GM12878 (cell line): ENCODE data around the gene ARMC3. TPM values are rescaled to one million over a fixed set of nuclear protein-coding genes. Genes with fewer than 3 reads are reported as not detected.

Source experiments
- ATAC-seq: fragments of 200-7000 bp; cut with Tn5 transposase; 3 replicates; pipeline ENCODE4 v1.9.1; 2020; ENCODE audit warnings: mild to moderate bottlenecking, moderate library complexity
- BruUV-seq: library from RNA; stranded (reverse); fragments of 400-500 nt; replicated peaks from 2 replicates; lab custom pipeline; 2021; lab: Mats Ljungman, UMichigan
- CTCF ChIA-PET: fragments of 300-600 bp; sonication (Branson Sonifier 250); formaldehyde crosslinking; extraction: SDS; loops from one replicate; lab custom pipeline; 2021; ENCODE audit warnings: inconsistent platforms; lab: Yijun Ruan, JAX
- POLR2A ChIA-PET: fragments of 350-600 bp; formaldehyde crosslinking; extraction: SDS; loops from one replicate; lab custom pipeline; 2021; ENCODE audit warnings: inconsistent platforms; lab: Charles Lee
- RAD21 ChIA-PET: fragments of 300-600 bp; sonication (Branson Sonifier 250); formaldehyde crosslinking; loops from one replicate; lab custom pipeline; 2023; ENCODE audit warnings: antibody characterized with exemption; ENCODE audit not compliant: unreplicated experiment; lab: Charles Lee
- SMC1A ChIA-PET: fragments of 300-600 bp; sonication (Branson Sonifier 250); formaldehyde crosslinking; loops from one replicate; lab custom pipeline; 2023; ENCODE audit not compliant: unreplicated experiment, uncharacterized antibody; lab: Charles Lee
- DNase-seq: peaks from one replicate; pipeline ENCODE4 v3.0.0-alpha.2; 2011; ENCODE audit warnings: low read depth, low spot score
- FAIRE-seq: peaks from 3 replicates; lab custom pipeline; 2011; peaks lifted over from hg19 to GRCh38; lab: Jason Lieb, UNC
- H2AFZ ChIP-seq: 2 replicates; pipeline ENCODE4 v1.6.0; 2011; ENCODE audit warnings: low read depth, low read length, control low read depth; ENCODE audit not compliant: control insufficient read depth
- H3K27ac ChIP-seq: 2 replicates; pipeline ENCODE4 v1.5.1; 2011; ENCODE audit warnings: control low read depth; ENCODE audit not compliant: control insufficient read depth, insufficient read depth
- H3K27me3 ChIP-seq, 2 experiments: replicated peaks in 1 of 2; 2 replicates each; pipeline versions ENCODE4 v1.6.0 to v1.6.1; 2011; ENCODE audit warnings: low read length in 1 of 2; ENCODE audit not compliant: control insufficient read depth in 2 of 2, insufficient read depth in 2 of 2
- H3K36me3 ChIP-seq, 2 experiments: 2 replicates each; pipeline ENCODE4 v1.5.1; 2011; ENCODE audit warnings: low read length in 1 of 2; ENCODE audit not compliant: control insufficient read depth in 2 of 2, insufficient read depth in 2 of 2
- H3K4me1 ChIP-seq: 2 replicates; pipeline ENCODE4 v1.6.1; 2011; ENCODE audit warnings: mild to moderate bottlenecking, low read length, moderate library complexity, mixed read lengths; ENCODE audit not compliant: control insufficient read depth, insufficient read depth
- H3K4me2 ChIP-seq: 2 replicates; pipeline ENCODE4 v1.6.0; 2011; ENCODE audit warnings: control low read depth; ENCODE audit not compliant: control insufficient read depth, insufficient read depth
- H3K4me3 ChIP-seq: fragments of 200-600 bp; sonication (generic); 2 replicates; pipeline ENCODE4 v1.5.1; 2016
- H3K79me2 ChIP-seq: 2 replicates; pipeline ENCODE4 v1.6.0; 2011; ENCODE audit warnings: low read length; ENCODE audit not compliant: control insufficient read depth, insufficient read depth
- H3K9ac ChIP-seq: 2 replicates; pipeline ENCODE4 v1.8.0; 2011; ENCODE audit warnings: low read length, control low read depth, mixed read lengths; ENCODE audit not compliant: control insufficient read depth, insufficient read depth
- H3K9me3 ChIP-seq: replicated peaks from 3 replicates; pipeline ENCODE4 v1.5.1; 2011; ENCODE audit warnings: mild to moderate bottlenecking, low read length; ENCODE audit not compliant: control insufficient read depth, insufficient read depth
- H4K20me1 ChIP-seq: 2 replicates; pipeline ENCODE4 v1.6.0; 2011; ENCODE audit not compliant: control insufficient read depth, insufficient read depth
- CHD4 ChIP-seq: fragments of 200-600 bp; sonication (generic); IDR thresholded peaks from 2 replicates; pipeline ENCODE4 v1.6.1; 2016; ENCODE audit warnings: mild to moderate bottlenecking
- CREB1 ChIP-seq: IDR thresholded peaks from 2 replicates; pipeline ENCODE4 v1.6.1; 2012; ENCODE audit warnings: low read depth, mild to moderate bottlenecking, inconsistent platforms
- KDM1A ChIP-seq: fragments of 200-600 bp; sonication (generic); IDR thresholded peaks from 2 replicates; pipeline ENCODE4 v1.6.1; 2016; ENCODE audit warnings: borderline replicate concordance
- POLR2AphosphoS2 ChIP-seq: IDR thresholded peaks from 2 replicates; pipeline ENCODE4 v1.6.1; 2011; ENCODE audit warnings: low read depth, mild to moderate bottlenecking, low read length, improper control_type of control experiment, moderate library complexity
- RAD21 ChIP-seq: IDR thresholded peaks from 2 replicates; pipeline ENCODE4 v1.6.1; 2011; ENCODE audit warnings: mild to moderate bottlenecking, low read depth, low read length, moderate library complexity; ENCODE audit not compliant: insufficient read depth
- SMC3 ChIP-seq: IDR thresholded peaks from 2 replicates; pipeline ENCODE4 v1.6.1; 2011; ENCODE audit warnings: low read length, improper control_type of control experiment, borderline replicate concordance
- SPI1 ChIP-seq: IDR thresholded peaks from 2 replicates; pipeline ENCODE4 v1.6.1; 2011; ENCODE audit warnings: low read depth, mild to moderate bottlenecking, low read length, moderate library complexity, borderline replicate concordance; ENCODE audit not compliant: insufficient read depth
- TCF12 ChIP-seq: IDR thresholded peaks from 2 replicates; pipeline ENCODE4 v1.6.1; 2011; ENCODE audit warnings: low read depth, mild to moderate bottlenecking, low read length
- ZBED1 ChIP-seq: IDR thresholded peaks from 2 replicates; pipeline ENCODE4 v1.6.1; 2016; ENCODE audit warnings: borderline replicate concordance
- WGBS: methylation state at CpG from one replicate; pipeline ENCODE4 v1.1.6; 2016; ENCODE audit warnings: low lambda C conversion rate; ENCODE audit not compliant: insufficient replicate concordance, insufficient coverage; ENCODE audit errors: missing lambda C conversion rate; 5-methylcytosine and 5-hydroxymethylcytosine counted together
- in situ Hi-C: fragments of 300-500 bp; cut with MboI; formaldehyde crosslinking; loops from 9 replicates; pipeline ENCODE4 v1.14.3; 2018; ENCODE audit warnings: mixed read lengths
- intact Hi-C: fragments of 100-400 bp; cut with micrococcal nuclease; formaldehyde crosslinking; loops from one replicate; pipeline ENCODE4 v1.14.2; 2022; ENCODE audit not compliant: unreplicated experiment
- polyA plus RNA-seq, 11 experiments: library from polyadenylated mRNA; depleted of rRNA in 4 of 11; unstranded in 6 of 11; stranded (reverse) in 5 of 11; fragments of >200 nt; fragmentation: Nextera tagmentation in 4 of 11; fragmentation: Illumina TruSeq in 1 of 11; extraction: Ambion mirVana in 4 of 11; extraction: Trizol in 1 of 11; gene quantifications; 1 replicate in 1 of 11; 2 replicates in 10 of 11; pipeline versions ENCODE4 v1.2.1 to v1.2.3, GENCODE V29; 2011 to 2016; ENCODE audit warnings: inconsistent platforms in 2 of 11, missing spikeins in 2 of 11, low read depth in 1 of 11
- total RNA-seq, 4 experiments: library from RNA; depleted of rRNA in 3 of 4; stranded (reverse); fragments of >200 nt in 3 of 4; fragmentation: Illumina TruSeq in 1 of 4; extraction: Trizol in 1 of 4; gene quantifications; 2 replicates each; pipeline versions ENCODE4 v1.2.1 to v1.2.3, GENCODE V29; 2013 to 2021
- TF ChIP-seq, protein P1 (sequence below), 3 experiments: IDR thresholded peaks in 2 of 3; conservative IDR thresholded peaks in 1 of 3; 2 replicates each; pipeline ENCODE4 v1.5.1; 2011; ENCODE audit warnings: low read depth in 3 of 3, low read length in 3 of 3, mild to moderate bottlenecking in 3 of 3, control low read depth in 2 of 3, moderate library complexity in 2 of 3, inconsistent platforms in 1 of 3, mixed read lengths in 1 of 3; ENCODE audit not compliant: control insufficient read depth in 2 of 3, insufficient read depth in 1 of 3; ENCODE audit errors: extremely low read depth in 1 of 3
- TF ChIP-seq, protein P2 (sequence below): fragments of 450-650 bp; IDR thresholded peaks from 2 replicates; pipeline ENCODE4 v1.6.1; 2017; ENCODE audit warnings: mild to moderate bottlenecking, low read depth, inconsistent platforms; ENCODE audit not compliant: poor library complexity, severe bottlenecking

ARMC3 gene
- total and polyA plus RNA-seq, 10 of the 15 experiments (the other 5 are each of a cell fraction or from before 2014, with no cell fraction given) = 0.01 to 0.06 TPM; not detected in 8

DNA sequence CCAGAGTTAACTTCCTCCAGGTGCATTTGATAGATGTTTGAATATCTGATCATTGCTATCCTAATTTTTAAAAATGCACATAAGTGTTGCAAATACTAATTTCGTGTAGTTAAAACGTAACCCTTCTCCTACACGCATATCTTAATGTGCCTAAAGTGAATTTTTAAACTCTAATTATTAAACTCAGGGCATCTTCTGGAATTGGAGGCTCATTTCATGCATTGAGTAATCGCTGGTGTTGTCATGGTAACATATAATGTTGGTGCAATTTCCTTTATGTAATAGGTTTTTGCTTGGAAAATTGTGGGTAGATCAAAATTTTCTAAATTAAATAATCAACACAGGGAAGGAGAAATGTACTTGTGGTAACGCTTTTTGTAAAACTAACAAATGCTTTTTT, 56.2 kb downstream of the ARMC3 start (continued):
- TF ChIP-seq POLR2AphosphoS2 (no peak), CHD4 (no peak), TCF12 (no peak), KDM1A (no peak)

DNA sequence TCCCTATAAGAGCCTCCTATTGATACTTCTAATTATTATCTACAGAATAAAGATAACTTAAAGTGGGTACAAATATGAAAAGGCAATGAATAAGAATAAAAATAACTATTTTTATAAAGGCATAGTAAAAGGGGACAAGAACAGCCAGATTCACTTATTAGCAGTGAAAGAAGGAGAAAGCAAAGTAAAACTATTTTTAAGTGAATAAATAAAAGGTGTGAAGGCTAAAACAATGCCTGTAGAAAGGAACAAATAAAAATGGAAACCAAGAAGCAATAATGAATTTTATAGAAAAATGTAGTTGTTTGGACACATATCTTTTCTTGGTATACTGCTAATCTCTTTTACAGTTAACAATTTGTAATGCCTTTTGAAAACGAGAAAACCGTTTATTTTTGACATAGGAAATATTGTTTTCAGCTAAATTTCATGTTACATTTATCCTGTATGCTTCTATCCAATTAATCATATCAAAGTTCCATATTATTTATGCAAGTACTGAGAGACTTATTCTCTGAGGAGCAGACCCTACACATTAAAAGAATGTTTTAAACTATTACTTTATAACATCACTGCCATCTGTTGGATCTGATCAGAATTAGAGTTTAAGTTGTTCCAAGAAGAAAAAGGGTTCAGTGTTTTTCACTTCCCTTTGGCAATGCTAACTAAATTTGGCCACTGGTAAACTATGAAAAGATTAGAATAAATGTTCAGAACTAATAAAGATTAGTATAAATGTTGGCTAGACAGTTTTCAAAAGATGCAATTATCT, 59.1 kb downstream of the ARMC3 start:
- Histone ChIP-seq H3K79me2 (no peaks in the 10 kb centered on the region), H3K4me3 (no peak overlapping the region), H3K36me3 (no peaks in the 10 kb centered on the region), H4K20me1 (no peaks in the 10 kb centered on the region), H3K9ac (no peak overlapping the region), H3K4me2 (no peak overlapping the region), H3K4me1 (no peaks in the 10 kb centered on the region), H2AFZ (no peak overlapping the region), H3K27ac (no peak overlapping the region), H3K27me3 (no peaks in the 10 kb centered on the region), H3K9me3 (no peaks in the 10 kb centered on the region; the same call in 2 of the 3 replicates)
- TF ChIP-seq, protein P1, sequence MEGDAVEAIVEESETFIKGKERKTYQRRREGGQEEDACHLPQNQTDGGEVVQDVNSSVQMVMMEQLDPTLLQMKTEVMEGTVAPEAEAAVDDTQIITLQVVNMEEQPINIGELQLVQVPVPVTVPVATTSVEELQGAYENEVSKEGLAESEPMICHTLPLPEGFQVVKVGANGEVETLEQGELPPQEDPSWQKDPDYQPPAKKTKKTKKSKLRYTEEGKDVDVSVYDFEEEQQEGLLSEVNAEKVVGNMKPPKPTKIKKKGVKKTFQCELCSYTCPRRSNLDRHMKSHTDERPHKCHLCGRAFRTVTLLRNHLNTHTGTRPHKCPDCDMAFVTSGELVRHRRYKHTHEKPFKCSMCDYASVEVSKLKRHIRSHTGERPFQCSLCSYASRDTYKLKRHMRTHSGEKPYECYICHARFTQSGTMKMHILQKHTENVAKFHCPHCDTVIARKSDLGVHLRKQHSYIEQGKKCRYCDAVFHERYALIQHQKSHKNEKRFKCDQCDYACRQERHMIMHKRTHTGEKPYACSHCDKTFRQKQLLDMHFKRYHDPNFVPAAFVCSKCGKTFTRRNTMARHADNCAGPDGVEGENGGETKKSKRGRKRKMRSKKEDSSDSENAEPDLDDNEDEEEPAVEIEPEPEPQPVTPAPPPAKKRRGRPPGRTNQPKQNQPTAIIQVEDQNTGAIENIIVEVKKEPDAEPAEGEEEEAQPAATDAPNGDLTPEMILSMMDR (IDR thresholded peaks at IDR 0.05 in 2 of 3, conservative IDR thresholded peaks at IDR 0.05 in 1 of 3; ENCODE audit: control insufficient read depth in 2 of 3, extremely low read depth in 1 of 3, insufficient read depth in 1 of 3, low read depth in 3 of 3, low read length in 3 of 3) = peak; percentile 5 to 49 (median 21); a peak in 4 of 6 replicates
- TF ChIP-seq SMC3 = peak; percentile 57
- peak; percentile 63 for TF ChIP-seq RAD21
- peak; percentile 65; the same call in 1 of the 2 replicates for TF ChIP-seq SPI1
- TF ChIP-seq CREB1 = no peak
- TF ChIP-seq ZBED1 = no peak
- TF ChIP-seq, protein P2, sequence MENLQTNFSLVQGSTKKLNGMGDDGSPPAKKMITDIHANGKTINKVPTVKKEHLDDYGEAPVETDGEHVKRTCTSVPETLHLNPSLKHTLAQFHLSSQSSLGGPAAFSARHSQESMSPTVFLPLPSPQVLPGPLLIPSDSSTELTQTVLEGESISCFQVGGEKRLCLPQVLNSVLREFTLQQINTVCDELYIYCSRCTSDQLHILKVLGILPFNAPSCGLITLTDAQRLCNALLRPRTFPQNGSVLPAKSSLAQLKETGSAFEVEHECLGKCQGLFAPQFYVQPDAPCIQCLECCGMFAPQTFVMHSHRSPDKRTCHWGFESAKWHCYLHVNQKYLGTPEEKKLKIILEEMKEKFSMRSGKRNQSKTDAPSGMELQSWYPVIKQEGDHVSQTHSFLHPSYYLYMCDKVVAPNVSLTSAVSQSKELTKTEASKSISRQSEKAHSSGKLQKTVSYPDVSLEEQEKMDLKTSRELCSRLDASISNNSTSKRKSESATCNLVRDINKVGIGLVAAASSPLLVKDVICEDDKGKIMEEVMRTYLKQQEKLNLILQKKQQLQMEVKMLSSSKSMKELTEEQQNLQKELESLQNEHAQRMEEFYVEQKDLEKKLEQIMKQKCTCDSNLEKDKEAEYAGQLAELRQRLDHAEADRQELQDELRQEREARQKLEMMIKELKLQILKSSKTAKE = peak; percentile 38
- peak; percentile 88 for FAIRE-seq
- ATAC-seq = peak; percentile 77
- in situ Hi-C loops (loop anchor here (5.0 to 25.0 kb wide), 2 partner anchors 410 to 725 kb away; no protein-coding TSS in a partner anchor), intact Hi-C loops (loop anchor here (5.0 kb wide), 6 partner anchors 275 to 730 kb away; partner anchors contain the start of genes BMI1 and PIP4K2A)
- CTCF ChIA-PET = interaction anchor here (0.6 to 5.5 kb wide), 11 partner anchors 8 to 1355 kb away, joined by 3 to 72 read pairs (median 5); no protein-coding TSS in a partner anchor
- no TSS peak for BruUV-seq
- SMC1A ChIA-PET = interaction anchor here (0.7 to 5.0 kb wide), 4 partner anchors 413 to 992 kb away, joined by 3 to 50 read pairs (median 18); no protein-coding TSS in a partner anchor
- POLR2A ChIA-PET = no interaction called here
- DNase-seq = peak; percentile 24
- RAD21 ChIA-PET = interaction anchor here (0.7 to 1.3 kb wide), 4 partner anchors 413 to 999 kb away, joined by 3 to 6 read pairs (median 4); no protein-coding TSS in a partner anchor
- WGBS = 4% methylated on average over 2 of the region's 2 CpGs
